Renal pelvis (tissue), 12 donors: ENCODE results near the gene MAFB. TPM values are rescaled to one million over a fixed set of nuclear protein-coding genes. Genes with fewer than 3 reads are reported as not detected.
"Not testable (repeated sequence)": the region's sequence is repeated elsewhere in the genome, so short reads cannot be mapped to it uniquely, and the experiment has no call there.

Experiments
- DNase-seq: peaks from one replicate; pipeline ENCODE4 v3.0.0-alpha.2; 2013
- long read RNA-seq, 16 experiments: transcript quantifications; one replicate each; lab custom pipeline, GENCODE V29; 2026
- polyA plus RNA-seq, 3 donors: library from polyadenylated mRNA; unstranded; fragments of 120-200 nt; gene quantifications; one replicate each; pipeline ENCODE4 v1.2.1, GENCODE V29; 2013; ENCODE audit not compliant: insufficient read length in 3 of 3

MAFB gene
- 100 to 1,000 TPM; 133 to 163 (median 143) TPM for polyA plus RNA-seq
- long read RNA-seq, donor 1, transcript MAFB-201 (1 exons, 3,393 nt) = major isoform, 130 of 130 reads
- long read RNA-seq, donor 1, partial matches to known transcripts = 0 of 130 reads
- long read RNA-seq, donor 1, other reads (novel, unspliced or antisense) = 0 of 130 reads
- long read RNA-seq, donor 2, transcript MAFB-201 (1 exons, 3,393 nt) = major isoform, 111 of 111 reads
- long read RNA-seq, donor 2, partial matches to known transcripts = 0 of 111 reads
- long read RNA-seq, donor 2, other reads (novel, unspliced or antisense) = 0 of 111 reads
- long read RNA-seq, donor 3, transcript MAFB-201 (1 exons, 3,393 nt) = major isoform, 134 of 134 reads
- long read RNA-seq, donor 3, partial matches to known transcripts = 0 of 134 reads
- long read RNA-seq, donor 3, other reads (novel, unspliced or antisense) = 0 of 134 reads
- long read RNA-seq, donor 4, transcript MAFB-201 (1 exons, 3,393 nt) = major isoform, 133 of 133 reads
- long read RNA-seq, donor 4, partial matches to known transcripts = 0 of 133 reads
- long read RNA-seq, donor 4, other reads (novel, unspliced or antisense) = 0 of 133 reads
- long read RNA-seq, donor 5, transcript MAFB-201 (1 exons, 3,393 nt) = major isoform, 101 of 101 reads
- long read RNA-seq, donor 5, partial matches to known transcripts = 0 of 101 reads
- long read RNA-seq, donor 5, other reads (novel, unspliced or antisense) = 0 of 101 reads
- long read RNA-seq, donor 6, transcript MAFB-201 (1 exons, 3,393 nt) = major isoform, 96 of 96 reads
- long read RNA-seq, donor 6, partial matches to known transcripts = 0 of 96 reads
- long read RNA-seq, donor 6, other reads (novel, unspliced or antisense) = 0 of 96 reads
- long read RNA-seq, donor 7, transcript MAFB-201 (1 exons, 3,393 nt) = major isoform, 280 of 280 reads
- long read RNA-seq, donor 7, partial matches to known transcripts = 0 of 280 reads
- long read RNA-seq, donor 7, other reads (novel, unspliced or antisense) = 0 of 280 reads
- long read RNA-seq, donor 8, transcript MAFB-201 (1 exons, 3,393 nt) = major isoform, 6 of 6 reads
- long read RNA-seq, donor 8, partial matches to known transcripts = 0 of 6 reads
- long read RNA-seq, donor 8, other reads (novel, unspliced or antisense) = 0 of 6 reads
- long read RNA-seq, donor 9, transcript MAFB-201 (1 exons, 3,393 nt) = major isoform, 180 of 180 reads
- long read RNA-seq, donor 9, partial matches to known transcripts = 0 of 180 reads
- long read RNA-seq, donor 9, other reads (novel, unspliced or antisense) = 0 of 180 reads
- long read RNA-seq, donor 10, transcript MAFB-201 (1 exons, 3,393 nt) = major isoform, 166 of 166 reads
- long read RNA-seq, donor 10, partial matches to known transcripts = 0 of 166 reads
- long read RNA-seq, donor 10, other reads (novel, unspliced or antisense) = 0 of 166 reads
- long read RNA-seq, donor 11, transcript MAFB-201 (1 exons, 3,393 nt) = major isoform, 181 of 181 reads
- long read RNA-seq, donor 11, partial matches to known transcripts = 0 of 181 reads
- long read RNA-seq, donor 11, other reads (novel, unspliced or antisense) = 0 of 181 reads
- long read RNA-seq, donor 12, transcript MAFB-201 (1 exons, 3,393 nt) = major isoform, 154 of 154 reads
- long read RNA-seq, donor 12, partial matches to known transcripts = 0 of 154 reads
- long read RNA-seq, donor 12, other reads (novel, unspliced or antisense) = 0 of 154 reads
- long read RNA-seq, donor 13, transcript MAFB-201 (1 exons, 3,393 nt) = major isoform, 156 of 156 reads
- long read RNA-seq, donor 13, partial matches to known transcripts = 0 of 156 reads
- long read RNA-seq, donor 13, other reads (novel, unspliced or antisense) = 0 of 156 reads
- long read RNA-seq, donor 14, transcript MAFB-201 (1 exons, 3,393 nt) = major isoform, 408 of 408 reads
- long read RNA-seq, donor 14, partial matches to known transcripts = 0 of 408 reads
- long read RNA-seq, donor 14, other reads (novel, unspliced or antisense) = 0 of 408 reads
- long read RNA-seq, donor 15, transcript MAFB-201 (1 exons, 3,393 nt) = major isoform, 88 of 88 reads
- long read RNA-seq, donor 15, partial matches to known transcripts = 0 of 88 reads
- long read RNA-seq, donor 15, other reads (novel, unspliced or antisense) = 0 of 88 reads
- long read RNA-seq, donor 16, transcript MAFB-201 (1 exons, 3,393 nt) = major isoform, 175 of 175 reads
- long read RNA-seq, donor 16, partial matches to known transcripts = 0 of 175 reads
- long read RNA-seq, donor 16, other reads (novel, unspliced or antisense) = 0 of 175 reads

- DNase-seq = peak; percentile 93
Measured at GRCh38 chr20:40689100-40689942, at the start of gene MAFB. Gene MAFB (minus strand): TSS chr20:40689236. CDS start chr20:40688850, 386 bp downstream.

GRCh38 chr20:40736468-40736867 lies 47.4 kb upstream of the MAFB start:
- DNase-seq = not testable (repeated sequence)

GRCh38 chr20:40728996-40729395 lies 40.0 kb upstream of the MAFB start:
- DNase-seq = no peak

GRCh38 chr20:40728470-40728869 lies 39.4 kb upstream of the MAFB start:
- DNase-seq = no peak

GRCh38 chr20:40727960-40728359 lies 38.9 kb upstream of the MAFB start:
- DNase-seq = no peak

- no peak for DNase-seq
Measured at GRCh38 chr20:40726776-40727175, 37.7 kb upstream of the MAFB start.

GRCh38 chr20:40724566-40724965 lies 35.5 kb upstream of the MAFB start:
- no peak for DNase-seq

DNA sequence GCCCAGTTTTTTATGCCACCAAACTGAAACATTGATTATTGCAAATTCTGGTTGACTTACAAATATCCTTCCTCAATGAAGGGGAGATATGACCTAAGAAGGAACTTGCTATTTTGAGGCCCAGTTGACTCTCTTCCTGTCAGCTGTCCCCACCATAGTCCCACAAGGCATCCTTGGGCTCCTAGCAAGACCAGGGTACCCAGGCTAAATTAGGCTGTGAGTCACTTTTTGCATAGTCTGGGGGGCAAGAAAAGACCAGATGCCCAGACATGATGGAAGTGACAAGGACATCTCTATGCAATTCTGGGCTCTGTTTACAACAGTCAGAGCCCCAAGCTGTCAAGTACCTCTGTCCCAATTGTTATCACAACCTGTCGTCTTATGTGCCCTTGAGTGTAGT lies 31.8 kb upstream of the MAFB start:
- no peak for DNase-seq

GRCh38 chr20:40720099-40720498 lies 31.1 kb upstream of the MAFB start:
- DNase-seq = no peak

- DNase-seq = no peak
Measured at GRCh38 chr20:40718982-40719729, 30.1 kb upstream of the MAFB start.

DNA sequence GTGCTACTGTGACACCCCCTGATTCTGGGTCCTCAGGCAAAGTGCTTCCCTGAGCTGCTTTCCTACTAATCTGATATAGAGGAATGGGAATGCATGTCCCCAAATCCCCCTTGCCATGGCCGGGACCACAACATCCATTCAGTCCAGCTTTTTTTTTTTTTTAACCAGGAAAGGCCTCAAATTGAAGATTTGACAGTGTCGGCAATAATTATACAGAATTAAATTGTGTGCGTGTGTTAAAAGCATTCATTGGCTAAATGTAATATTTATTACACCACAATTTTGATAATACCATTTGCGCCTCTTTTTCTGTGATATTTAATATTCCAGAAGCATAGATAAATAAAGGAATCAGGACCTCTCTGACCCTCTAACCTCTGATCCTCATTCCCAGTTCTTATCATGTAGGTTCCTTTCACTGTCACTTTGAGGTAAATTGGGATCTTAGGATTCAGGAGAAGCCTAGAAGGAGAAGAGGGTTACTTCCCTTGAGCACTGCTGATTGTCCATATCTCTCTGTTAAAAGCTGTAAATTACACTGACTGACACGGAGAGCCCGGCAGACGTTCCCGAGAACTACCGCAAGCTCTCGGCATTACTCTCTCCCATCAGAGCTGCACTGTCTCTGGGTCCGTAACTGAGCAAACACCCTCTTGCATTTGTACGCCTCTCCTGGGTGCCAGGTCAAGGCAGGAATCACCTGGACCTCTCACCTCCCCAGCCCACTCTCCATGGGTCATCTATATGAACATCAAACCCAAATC lies 29.4 kb upstream of the MAFB start:
- no peak for DNase-seq

GRCh38 chr20:40717343-40717865 lies 28.4 kb upstream of the MAFB start:
- DNase-seq = no peak

- DNase-seq = no peak
Measured at GRCh38 chr20:40715491-40715890, 26.5 kb upstream of the MAFB start.

DNA sequence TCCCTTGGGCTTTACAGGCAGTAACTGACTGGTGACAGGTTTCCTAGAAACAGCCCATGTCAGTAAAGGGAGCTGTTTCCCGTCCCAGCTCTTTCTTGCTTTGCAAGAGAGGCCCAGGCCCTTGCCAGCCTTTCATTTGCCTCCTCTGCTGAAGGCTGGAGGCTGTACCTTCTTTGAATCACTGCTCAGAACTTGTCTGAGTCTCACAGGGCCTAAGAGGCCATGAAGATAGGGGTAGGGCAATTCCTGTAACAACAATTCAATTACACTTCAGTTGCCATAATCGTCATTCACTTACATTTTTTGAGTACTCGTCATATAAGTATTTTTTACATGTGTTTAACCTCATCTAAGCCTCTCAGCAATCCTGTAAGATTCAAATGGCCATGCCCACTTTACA lies 25.9 kb upstream of the MAFB start:
- no peak for DNase-seq

DNA sequence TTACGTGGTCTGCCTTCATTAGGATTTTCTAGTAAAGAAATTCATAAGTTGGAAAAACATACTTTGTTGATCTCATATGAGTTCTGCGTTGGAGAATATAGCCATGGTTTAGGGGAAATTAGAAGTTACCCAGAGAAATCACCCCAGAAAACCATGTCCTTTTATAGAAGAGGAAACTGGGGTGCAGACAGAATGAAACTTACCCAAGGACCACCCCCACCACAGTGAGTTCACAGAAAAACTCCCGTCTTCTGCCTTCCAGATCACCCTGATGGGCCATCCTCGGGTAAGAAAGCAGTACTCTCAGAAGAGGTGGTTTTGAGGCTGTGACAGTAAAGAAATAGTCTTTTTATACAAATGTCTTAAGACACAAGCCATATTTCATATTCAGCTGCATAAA lies 25.1 kb upstream of the MAFB start:
- DNase-seq = no peak

- DNase-seq = no peak
Measured at GRCh38 chr20:40713508-40713907, 24.5 kb upstream of the MAFB start.

DNA sequence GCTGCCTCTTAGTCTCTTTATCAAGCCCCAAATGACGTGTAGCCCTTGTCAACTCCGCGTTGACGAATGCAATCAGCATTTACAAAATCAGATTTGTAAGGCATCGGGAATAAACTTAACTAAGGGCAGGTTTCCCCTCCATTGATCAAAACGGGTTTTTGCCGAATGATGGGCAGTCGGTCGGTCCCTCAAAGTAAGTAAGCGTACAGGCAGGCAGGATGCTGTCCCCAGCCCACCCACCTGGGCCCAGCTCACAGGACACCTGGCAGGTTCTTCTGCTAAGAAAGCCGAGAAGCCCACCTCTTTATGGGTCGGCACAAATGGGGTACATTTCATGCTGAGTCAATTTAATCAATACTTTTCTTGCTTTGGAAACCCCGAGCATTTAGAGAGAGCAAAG lies 22.0 kb upstream of the MAFB start:
- DNase-seq = no peak
